Subcutaneous abdominal adipose tissue (tissue), 5 donors: ENCODE data around the gene AFF2.

ENCODE experiments used
- H3K27ac ChIP-seq: one replicate; pipeline ENCODE4 v1.7.0; 2013; ENCODE audit warnings: low read depth, mild to moderate bottlenecking, inconsistent platforms, low read length, moderate library complexity
- H3K27me3 ChIP-seq, 5 donors: one replicate each; pipeline ENCODE4 v1.7.0; 2013; ENCODE audit warnings: low read length in 5 of 5, inconsistent platforms in 1 of 5; ENCODE audit not compliant: control insufficient read depth in 5 of 5, insufficient read depth in 4 of 5
- H3K36me3 ChIP-seq, 5 donors: one replicate each; pipeline ENCODE4 v1.7.0; 2013; ENCODE audit warnings: low read length in 5 of 5; ENCODE audit not compliant: control insufficient read depth in 5 of 5, insufficient read depth in 5 of 5
- H3K4me1 ChIP-seq, 5 donors: one replicate each; pipeline ENCODE4 v1.7.0; 2013; ENCODE audit warnings: low read length in 5 of 5, mild to moderate bottlenecking in 3 of 5, moderate library complexity in 1 of 5; ENCODE audit not compliant: control insufficient read depth in 5 of 5, insufficient read depth in 5 of 5
- H3K4me3 ChIP-seq, 5 donors: one replicate each; pipeline ENCODE4 v1.7.0; 2013; ENCODE audit warnings: low read length in 5 of 5, low read depth in 1 of 5
- H3K9ac ChIP-seq, 5 donors: one replicate each; pipeline ENCODE4 v1.7.0; 2013; ENCODE audit warnings: low read length in 5 of 5, mild to moderate bottlenecking in 4 of 5, moderate library complexity in 3 of 5
- H3K9me3 ChIP-seq, 5 donors: one replicate each; pipeline ENCODE4 v1.7.0; 2013; ENCODE audit warnings: low read length in 5 of 5; ENCODE audit not compliant: control insufficient read depth in 5 of 5
- donor health status: healthy.
- donor health status: healthy.
- donor health status: healthy.
- donor health status: healthy.
- donor health status: healthy.

AFF2 gene

GRCh38 chrX:148501386-148502066 lies 1.1 kb downstream of the AFF2 start:
- H3K9ac ChIP-seq = no peak overlapping the region
- no peaks in the 10 kb centered on the region for H3K9me3 ChIP-seq
- peaks cover 0 to 14% (median 6%) of the 10 kb centered on the region in 5 donors for H3K4me1 ChIP-seq
- no peak overlapping the region for H3K27ac ChIP-seq
- H3K27me3 ChIP-seq = peaks cover 0 to 26% (median 19%) of the 10 kb centered on the region in 5 donors
- peak overlapping the region; percentile 39 to 56 (median 48) for H3K4me3 ChIP-seq
- H3K36me3 ChIP-seq = no peaks in the 10 kb centered on the region

GRCh38 chrX:148504506-148504905 lies 4.1 kb downstream of the AFF2 start:
- H3K4me1 ChIP-seq = peaks cover 0 to 14% (median 6%) of the 10 kb centered on the region in 5 donors
- H3K27ac ChIP-seq = no peak overlapping the region
- no peaks in the 10 kb centered on the region for H3K36me3 ChIP-seq
- no peak overlapping the region for H3K9ac ChIP-seq
- H3K9me3 ChIP-seq = no peaks in the 10 kb centered on the region
- peaks cover 0 to 26% (median 22%) of the 10 kb centered on the region in 5 donors for H3K27me3 ChIP-seq
- H3K4me3 ChIP-seq = no peak overlapping the region

GRCh38 chrX:148507418-148507817 lies 7.0 kb downstream of the AFF2 start:
- no peaks in the 10 kb centered on the region for H3K4me1 ChIP-seq
- no peak overlapping the region for H3K9ac ChIP-seq
- no peaks in the 10 kb centered on the region for H3K36me3 ChIP-seq
- no peaks in the 10 kb centered on the region for H3K9me3 ChIP-seq
- no peak overlapping the region for H3K4me3 ChIP-seq
- H3K27me3 ChIP-seq = peaks cover 0 to 16% (median 11%) of the 10 kb centered on the region in 5 donors
- H3K27ac ChIP-seq = no peak overlapping the region

- Histone ChIP-seq H3K4me3 (no peak overlapping the region), H3K9me3 (no peaks in the 10 kb centered on the region)
These were observed 12.0 kb downstream of the AFF2 start for GRCh38 chrX:148512453-148512852.

GRCh38 chrX:148513661-148514060 lies 13.2 kb downstream of the AFF2 start:
- Histone ChIP-seq H3K4me1 (no peaks in the 10 kb centered on the region), H3K36me3 (no peaks in the 10 kb centered on the region), H3K27ac (no peak overlapping the region), H3K9ac (no peak overlapping the region), H3K4me3 (no peak overlapping the region), H3K27me3 (peaks cover 0 to 2% (median 0%) of the 10 kb centered on the region in 5 donors), H3K9me3 (no peaks in the 10 kb centered on the region)

More at GRCh38 chrX:148512453-148512852, 12.0 kb downstream of the AFF2 start:
- H3K9ac ChIP-seq = no peak overlapping the region
- no peaks in the 10 kb centered on the region for H3K36me3 ChIP-seq
- peaks cover 0 to 2% (median 0%) of the 10 kb centered on the region in 5 donors for H3K27me3 ChIP-seq
- H3K27ac ChIP-seq = no peak overlapping the region
- no peaks in the 10 kb centered on the region for H3K4me1 ChIP-seq

- Histone ChIP-seq H3K27ac (no peak overlapping the region), H3K9me3 (no peaks in the 10 kb centered on the region), H3K4me3 (no peak overlapping the region), H3K4me1 (no peaks in the 10 kb centered on the region), H3K36me3 (no peaks in the 10 kb centered on the region), H3K27me3 (no peaks in the 10 kb centered on the region), H3K9ac (no peak overlapping the region)
These were observed 16.8 kb downstream of the AFF2 start for GRCh38 chrX:148517176-148517575.

GRCh38 chrX:148522006-148522405 lies 21.6 kb downstream of the AFF2 start:
- H3K4me3 ChIP-seq = no peak overlapping the region
- H3K27ac ChIP-seq = no peak overlapping the region
- H3K4me1 ChIP-seq = peaks cover 0 to 3% (median 0%) of the 10 kb centered on the region in 5 donors
- H3K27me3 ChIP-seq = peaks cover 0 to 2% (median 0%) of the 10 kb centered on the region in 5 donors
- no peak overlapping the region for H3K9ac ChIP-seq
- no peaks in the 10 kb centered on the region for H3K9me3 ChIP-seq
- no peaks in the 10 kb centered on the region for H3K36me3 ChIP-seq

GRCh38 chrX:148523303-148524080 lies 23.1 kb downstream of the AFF2 start:
- peaks cover 0 to 2% (median 0%) of the 10 kb centered on the region in 5 donors for H3K27me3 ChIP-seq

GRCh38 chrX:148530464-148531077 lies 30.2 kb downstream of the AFF2 start:
- no peak overlapping the region for H3K4me3 ChIP-seq
- H3K9ac ChIP-seq = no peak overlapping the region
- no peaks in the 10 kb centered on the region for H3K4me1 ChIP-seq
- no peaks in the 10 kb centered on the region for H3K36me3 ChIP-seq
- H3K27ac ChIP-seq = no peak overlapping the region
- H3K9me3 ChIP-seq = no peaks in the 10 kb centered on the region
- H3K27me3 ChIP-seq = peaks cover 0 to 2% (median 0%) of the 10 kb centered on the region in 5 donors

More at GRCh38 chrX:148523303-148524080, 23.1 kb downstream of the AFF2 start:
- no peaks in the 10 kb centered on the region for H3K36me3 ChIP-seq
- H3K9ac ChIP-seq = no peak overlapping the region
- peaks cover 0 to 3% (median 0%) of the 10 kb centered on the region in 5 donors for H3K4me1 ChIP-seq
- no peak overlapping the region for H3K4me3 ChIP-seq
- H3K9me3 ChIP-seq = no peaks in the 10 kb centered on the region
- no peak overlapping the region for H3K27ac ChIP-seq

GRCh38 chrX:148534291-148534690 lies 33.9 kb downstream of the AFF2 start:
- Histone ChIP-seq H3K9me3 (no peaks in the 10 kb centered on the region), H3K27ac (no peak overlapping the region), H3K4me1 (no peaks in the 10 kb centered on the region), H3K9ac (no peak overlapping the region), H3K4me3 (no peak overlapping the region), H3K27me3 (peaks cover 0 to 4% (median 3%) of the 10 kb centered on the region in 5 donors), H3K36me3 (no peaks in the 10 kb centered on the region)
